Neural cell (in vitro differentiated cells): ENCODE data around the gene DGKI.

Source experiments
- EP300 ChIP-seq: fragments of 450-650 bp; conservative IDR thresholded peaks from 2 replicates; pipeline ENCODE4 v1.6.1; 2014; ENCODE audit warnings: antibody characterized with exemption, mild to moderate bottlenecking, moderate library complexity; ENCODE audit not compliant: poor library complexity, severe bottlenecking
- EZH2 ChIP-seq: fragments of 200-600, 300-800 bp; shearing (Covaris generic), sonication (generic); IDR thresholded peaks from 2 replicates; pipeline ENCODE4 v1.6.1; 2014; ENCODE audit warnings: antibody characterized with exemption, low read length, borderline replicate concordance, mild to moderate bottlenecking; ENCODE audit not compliant: insufficient read depth, poor library complexity, severe bottlenecking
- MXI1 ChIP-seq: fragments of 450-650 bp; conservative IDR thresholded peaks from 2 replicates; pipeline ENCODE4 v1.6.1; 2014; ENCODE audit warnings: antibody characterized with exemption, mild to moderate bottlenecking; ENCODE audit not compliant: poor library complexity, severe bottlenecking
- TF ChIP-seq, protein P1 (sequence below): fragments of 450-650 bp; IDR thresholded peaks from 2 replicates; pipeline ENCODE4 v1.5.1; 2014; ENCODE audit warnings: antibody characterized with exemption, mild to moderate bottlenecking, moderate library complexity; ENCODE audit not compliant: poor library complexity, severe bottlenecking

- TF ChIP-seq, protein P1, sequence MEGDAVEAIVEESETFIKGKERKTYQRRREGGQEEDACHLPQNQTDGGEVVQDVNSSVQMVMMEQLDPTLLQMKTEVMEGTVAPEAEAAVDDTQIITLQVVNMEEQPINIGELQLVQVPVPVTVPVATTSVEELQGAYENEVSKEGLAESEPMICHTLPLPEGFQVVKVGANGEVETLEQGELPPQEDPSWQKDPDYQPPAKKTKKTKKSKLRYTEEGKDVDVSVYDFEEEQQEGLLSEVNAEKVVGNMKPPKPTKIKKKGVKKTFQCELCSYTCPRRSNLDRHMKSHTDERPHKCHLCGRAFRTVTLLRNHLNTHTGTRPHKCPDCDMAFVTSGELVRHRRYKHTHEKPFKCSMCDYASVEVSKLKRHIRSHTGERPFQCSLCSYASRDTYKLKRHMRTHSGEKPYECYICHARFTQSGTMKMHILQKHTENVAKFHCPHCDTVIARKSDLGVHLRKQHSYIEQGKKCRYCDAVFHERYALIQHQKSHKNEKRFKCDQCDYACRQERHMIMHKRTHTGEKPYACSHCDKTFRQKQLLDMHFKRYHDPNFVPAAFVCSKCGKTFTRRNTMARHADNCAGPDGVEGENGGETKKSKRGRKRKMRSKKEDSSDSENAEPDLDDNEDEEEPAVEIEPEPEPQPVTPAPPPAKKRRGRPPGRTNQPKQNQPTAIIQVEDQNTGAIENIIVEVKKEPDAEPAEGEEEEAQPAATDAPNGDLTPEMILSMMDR, result no peak
- TF ChIP-seq EP300, result no peak
- no peak for TF ChIP-seq MXI1
- TF ChIP-seq EZH2, result no peak
Observed at GRCh38 chr7:137757146-137757925, 89.4 kb downstream of the DGKI start.
